Neural cell (in vitro differentiated cells): ENCODE measurements around the gene OTULIN. TPM values are rescaled to one million over a fixed set of nuclear protein-coding genes. Genes with fewer than 3 reads are reported as not detected.

Experiments used
- H2AFZ ChIP-seq: fragments of 200-600, 300-800 bp; sonication (generic), shearing (Covaris generic); 2 replicates; pipeline ENCODE4 v1.6.0; 2014; ENCODE audit warnings: low read depth, mild to moderate bottlenecking, antibody characterized with exemption, low read length, moderate library complexity
- H3F3A ChIP-seq: fragments of 200-600 bp; shearing (Covaris generic); 2 replicates; pipeline ENCODE4 v1.6.1; 2016; ENCODE audit warnings: mild to moderate bottlenecking, moderate library complexity, mixed read lengths, antibody characterized with exemption, low read length; ENCODE audit not compliant: insufficient read depth, poor library complexity, severe bottlenecking
- H3K27ac ChIP-seq: fragments of 200-600, 300-800 bp; sonication (generic), shearing (Covaris generic); 2 replicates; pipeline ENCODE4 v1.5.1; 2014; ENCODE audit warnings: mild to moderate bottlenecking, low read length, moderate library complexity
- H3K27me3 ChIP-seq: fragments of 300-800, 200-600 bp; sonication (generic), shearing (Covaris generic); 2 replicates; pipeline ENCODE4 v1.6.0; 2014; ENCODE audit warnings: mild to moderate bottlenecking, low read depth, low read length, moderate library complexity; ENCODE audit not compliant: insufficient read depth
- H3K36me3 ChIP-seq: fragments of 300-800, 200-600 bp; sonication (generic), shearing (Covaris generic); 2 replicates; pipeline ENCODE4 v1.5.1; 2014; ENCODE audit warnings: mild to moderate bottlenecking, antibody characterized with exemption, low read length, moderate library complexity; ENCODE audit not compliant: insufficient read depth
- H3K4me2 ChIP-seq: fragments of 300-800, 200-600 bp; sonication (generic), shearing (Covaris generic); 2 replicates; pipeline ENCODE4 v1.6.0; 2014; ENCODE audit warnings: mild to moderate bottlenecking, low read length
- H3K4me3 ChIP-seq: fragments of 300-800, 200-600 bp; sonication (generic), shearing (Covaris generic); 2 replicates; pipeline ENCODE4 v1.5.1; 2014; ENCODE audit warnings: mild to moderate bottlenecking, low read length, moderate library complexity
- H3K79me2 ChIP-seq: fragments of 200-600 bp; shearing (Covaris generic); replicated peaks from 2 replicates; pipeline ENCODE4 v1.6.0; 2014; ENCODE audit warnings: mild to moderate bottlenecking, low read length, moderate library complexity; ENCODE audit not compliant: insufficient read depth
- H3K9ac ChIP-seq: fragments of 300-800, 200-600 bp; sonication (generic), shearing (Covaris generic); 2 replicates; pipeline ENCODE4 v1.6.1; 2016; ENCODE audit warnings: mild to moderate bottlenecking, low read length, mixed read lengths
- H3K9me2 ChIP-seq: fragments of 200-600 bp; shearing (Covaris generic); 2 replicates; pipeline ENCODE4 v1.6.1; 2016; ENCODE audit warnings: mild to moderate bottlenecking, low read length, mixed read lengths; ENCODE audit not compliant: insufficient read depth
- H3K9me3 ChIP-seq: fragments of 200-600, 300-800 bp; sonication (generic), shearing (Covaris generic); 2 replicates; pipeline ENCODE4 v1.6.1; 2016; ENCODE audit warnings: mild to moderate bottlenecking, mixed run types, low read length, moderate library complexity, mixed read lengths
- H4K20me1 ChIP-seq: fragments of 200-600 bp; shearing (Covaris generic); 2 replicates; pipeline ENCODE4 v1.6.1; 2016; ENCODE audit warnings: mild to moderate bottlenecking, mixed run types; ENCODE audit not compliant: insufficient read depth
- CTCF ChIP-seq: fragments of 450-650 bp; IDR thresholded peaks from 2 replicates; pipeline ENCODE4 v1.5.1; 2014; ENCODE audit warnings: antibody characterized with exemption, mild to moderate bottlenecking, moderate library complexity; ENCODE audit not compliant: poor library complexity, severe bottlenecking
- EP300 ChIP-seq: fragments of 450-650 bp; conservative IDR thresholded peaks from 2 replicates; pipeline ENCODE4 v1.6.1; 2014; ENCODE audit warnings: antibody characterized with exemption, mild to moderate bottlenecking, moderate library complexity; ENCODE audit not compliant: poor library complexity, severe bottlenecking
- EZH2 ChIP-seq: fragments of 200-600, 300-800 bp; shearing (Covaris generic), sonication (generic); IDR thresholded peaks from 2 replicates; pipeline ENCODE4 v1.6.1; 2014; ENCODE audit warnings: antibody characterized with exemption, low read length, borderline replicate concordance, mild to moderate bottlenecking; ENCODE audit not compliant: insufficient read depth, poor library complexity, severe bottlenecking
- MXI1 ChIP-seq: fragments of 450-650 bp; conservative IDR thresholded peaks from 2 replicates; pipeline ENCODE4 v1.6.1; 2014; ENCODE audit warnings: antibody characterized with exemption, mild to moderate bottlenecking; ENCODE audit not compliant: poor library complexity, severe bottlenecking
- POLR2AphosphoS5 ChIP-seq: IDR thresholded peaks from 2 replicates; pipeline ENCODE4 v1.6.1; 2012
- RAD21 ChIP-seq: fragments of 450-650 bp; conservative IDR thresholded peaks from 2 replicates; pipeline ENCODE4 v1.6.1; 2014; ENCODE audit warnings: antibody characterized with exemption, mild to moderate bottlenecking, moderate library complexity
- REST ChIP-seq: IDR thresholded peaks from 2 replicates; pipeline ENCODE4 v1.6.1; 2012; ENCODE audit warnings: borderline replicate concordance
- SMC3 ChIP-seq: fragments of 450-650 bp; conservative IDR thresholded peaks from 2 replicates; pipeline ENCODE4 v1.6.1; 2014; ENCODE audit warnings: antibody characterized with exemption, mild to moderate bottlenecking, moderate library complexity; ENCODE audit not compliant: poor library complexity
- TAF1 ChIP-seq: IDR thresholded peaks from 2 replicates; pipeline ENCODE4 v1.6.1; 2012; ENCODE audit warnings: low read depth
- polyA plus RNA-seq: library from polyadenylated mRNA; depleted of rRNA; stranded (reverse); fragments of >200 nt; gene quantifications from 2 replicates; pipeline ENCODE4 v1.2.3, GENCODE V29; 2014

OTULIN gene
- polyA plus RNA-seq, 1 donor from 2014 or later = 19.9 TPM

GRCh38 chr5:14669415-14669814, 4.9 kb downstream of the OTULIN start:
- Histone ChIP-seq H3K4me3 (no peak overlapping the region), H3K36me3 (no peaks in the 10 kb centered on the region), H4K20me1 (no peaks in the 10 kb centered on the region), H3K9me3 (no peaks in the 10 kb centered on the region), H3K27me3 (no peaks in the 10 kb centered on the region), H3K27ac (no peak overlapping the region), H3K9me2 (no peaks in the 10 kb centered on the region), H2AFZ (no peak overlapping the region), H3K9ac (no peak overlapping the region), H3F3A (no peaks in the 10 kb centered on the region), H3K79me2 (peaks cover 33% of the 10 kb centered on the region), H3K4me2 (no peak overlapping the region)
- TF ChIP-seq EP300 = no peak

GRCh38 chr5:14669975-14670374, 5.5 kb downstream of the OTULIN start:
- Histone ChIP-seq H4K20me1 (no peaks in the 10 kb centered on the region), H3K79me2 (peaks cover 33% of the 10 kb centered on the region), H3K4me3 (no peak overlapping the region), H3K9ac (no peak overlapping the region), H3K9me2 (no peaks in the 10 kb centered on the region), H3K27me3 (no peaks in the 10 kb centered on the region), H3F3A (no peaks in the 10 kb centered on the region), H2AFZ (no peak overlapping the region), H3K36me3 (no peaks in the 10 kb centered on the region), H3K27ac (no peak overlapping the region), H3K4me2 (no peak overlapping the region), H3K9me3 (no peaks in the 10 kb centered on the region)
- TF ChIP-seq SMC3 = no peak
- no peak for TF ChIP-seq RAD21
- TF ChIP-seq POLR2AphosphoS5 = no peak
- TF ChIP-seq EZH2 = no peak
- no peak for TF ChIP-seq EP300
- no peak for TF ChIP-seq MXI1
- TF ChIP-seq REST = no peak
- no peak for TF ChIP-seq TAF1
- no peak for TF ChIP-seq CTCF

GRCh38 chr5:14671414-14671813, 6.9 kb downstream of the OTULIN start:
- peaks cover 19% of the 10 kb centered on the region for H3K79me2 ChIP-seq
- H3K4me2 ChIP-seq = no peak overlapping the region
- H3K36me3 ChIP-seq = no peaks in the 10 kb centered on the region
- no peak overlapping the region for H2AFZ ChIP-seq
- no peak overlapping the region for H3K9ac ChIP-seq
- H3F3A ChIP-seq = no peaks in the 10 kb centered on the region
- no peaks in the 10 kb centered on the region for H3K9me2 ChIP-seq
- TF ChIP-seq TAF1 (no peak), EP300 (no peak), RAD21 (no peak), MXI1 (no peak), EZH2 (no peak), CTCF (no peak), REST (no peak), SMC3 (no peak), POLR2AphosphoS5 (no peak)
- no peaks in the 10 kb centered on the region for H3K9me3 ChIP-seq
- H4K20me1 ChIP-seq = no peaks in the 10 kb centered on the region
- H3K27ac ChIP-seq = no peak overlapping the region
- no peak overlapping the region for H3K4me3 ChIP-seq
- H3K27me3 ChIP-seq = no peaks in the 10 kb centered on the region
